Epithelial cell of esophagus (primary cell): ENCODE results near the gene RAB8A.
"Not testable (repeated sequence)": the region's sequence is repeated elsewhere in the genome, so short reads cannot be mapped to it uniquely, and the experiment has no call there.

Experiments
- DNase-seq: peaks from one replicate; pipeline ENCODE4 v3.0.0; 2010; ENCODE audit warnings: low read depth
- H3K4me3 ChIP-seq: 2 replicates; pipeline ENCODE4 v1.5.1; 2011; ENCODE audit warnings: mild to moderate bottlenecking, low read length, control low read depth
- CTCF ChIP-seq: IDR thresholded peaks from 2 replicates; pipeline ENCODE4 v1.5.1; 2011; ENCODE audit warnings: low read depth, mild to moderate bottlenecking, low read length, control low read depth, inconsistent platforms; ENCODE audit not compliant: insufficient read depth; ENCODE audit errors: missing control alignments

The RAB8A gene

DNA sequence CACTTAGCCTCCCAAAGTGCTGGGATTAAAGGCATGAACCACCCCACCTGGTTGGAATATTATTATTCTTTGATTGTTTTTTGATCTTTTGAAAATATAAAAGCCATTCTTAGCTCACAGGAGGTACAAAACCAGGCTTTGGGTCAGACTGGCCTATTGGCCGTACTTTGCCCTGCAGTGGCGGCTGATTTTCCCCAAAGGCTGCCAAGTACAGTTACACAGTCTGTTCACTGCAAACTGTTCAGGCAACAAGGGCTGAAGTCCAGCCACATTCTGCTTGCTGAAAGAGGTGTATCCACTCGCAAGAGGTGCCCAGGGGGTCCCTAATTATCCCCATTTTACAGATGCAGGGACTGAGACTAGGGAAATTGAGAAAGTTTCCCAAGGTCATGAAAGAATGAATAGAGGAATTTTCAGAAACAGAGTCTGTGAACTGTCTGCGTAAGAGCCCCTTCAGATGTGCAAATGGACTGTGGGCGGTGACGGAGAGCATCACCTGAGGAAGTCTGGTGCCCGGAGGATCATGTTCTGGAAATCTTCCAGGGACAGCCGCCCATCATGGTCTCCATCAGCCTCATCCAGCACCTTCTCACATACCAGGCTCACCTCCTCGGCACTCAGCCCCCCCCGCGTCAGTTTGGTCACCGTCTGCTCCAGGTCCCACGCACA lies 52.7 kb downstream of the RAB8A start:
- no peak overlapping the region for H3K4me3 ChIP-seq
- TF ChIP-seq CTCF, result no peak
- no peak for DNase-seq

- TF ChIP-seq CTCF, result no peak
Observed at GRCh38 chr19:16166417-16166816, 54.7 kb downstream of the RAB8A start.

GRCh38 chr19:16167055-16167454 lies 55.4 kb downstream of the RAB8A start:
- no peak overlapping the region for H3K4me3 ChIP-seq
- TF ChIP-seq CTCF, result no peak
- no peak for DNase-seq

More at GRCh38 chr19:16166417-16166816, 54.7 kb downstream of the RAB8A start:
- DNase-seq, result no peak
- no peak overlapping the region for H3K4me3 ChIP-seq

GRCh38 chr19:16168465-16169081 lies 56.9 kb downstream of the RAB8A start:
- no peak for TF ChIP-seq CTCF
- DNase-seq, result no peak
- no peak overlapping the region for H3K4me3 ChIP-seq

DNA sequence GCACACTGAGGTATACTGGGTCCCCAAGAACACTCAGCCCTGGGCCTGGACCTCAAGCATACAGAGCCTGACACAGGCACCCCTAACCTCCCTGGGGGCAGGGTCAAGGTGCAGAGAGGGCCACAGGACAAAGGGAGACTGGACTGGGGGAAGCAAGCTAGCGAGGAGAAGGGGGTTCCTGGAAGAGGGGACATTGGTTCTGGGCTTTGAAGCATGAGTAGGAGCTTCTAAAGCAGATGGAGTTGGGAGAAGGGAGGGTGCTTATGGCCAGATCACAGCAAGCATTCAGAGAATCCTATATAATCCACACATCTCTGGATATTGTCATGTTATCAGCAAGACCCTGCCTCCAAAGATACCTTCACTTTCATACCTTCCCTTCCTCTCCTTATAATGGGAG lies 58.4 kb downstream of the RAB8A start:
- TF ChIP-seq CTCF, result no peak

GRCh38 chr19:16175954-16176353 lies 64.3 kb downstream of the RAB8A start:
- no peak for TF ChIP-seq CTCF
- H3K4me3 ChIP-seq, result no peak overlapping the region
- DNase-seq, result no peak

More for the DNA sequence above, 58.4 kb downstream of the RAB8A start:
- no peak for DNase-seq
- no peak overlapping the region for H3K4me3 ChIP-seq

- not testable (repeated sequence) for H3K4me3 ChIP-seq, DNase-seq
Observed at GRCh38 chr19:16178866-16179265, 67.2 kb downstream of the RAB8A start.
